Epithelial cell of esophagus (primary cell): ENCODE results near the gene RASSF8.

Experiments used
- DNase-seq: peaks from one replicate; pipeline ENCODE4 v3.0.0; 2010; ENCODE audit warnings: low read depth
- H3K4me3 ChIP-seq: 2 replicates; pipeline ENCODE4 v1.5.1; 2011; ENCODE audit warnings: mild to moderate bottlenecking, low read length, control low read depth
- TF ChIP-seq, protein P1 (sequence below): IDR thresholded peaks from 2 replicates; pipeline ENCODE4 v1.5.1; 2011; ENCODE audit warnings: low read depth, mild to moderate bottlenecking, low read length, control low read depth, inconsistent platforms; ENCODE audit not compliant: insufficient read depth; ENCODE audit errors: missing control alignments

RASSF8 gene, protein sequence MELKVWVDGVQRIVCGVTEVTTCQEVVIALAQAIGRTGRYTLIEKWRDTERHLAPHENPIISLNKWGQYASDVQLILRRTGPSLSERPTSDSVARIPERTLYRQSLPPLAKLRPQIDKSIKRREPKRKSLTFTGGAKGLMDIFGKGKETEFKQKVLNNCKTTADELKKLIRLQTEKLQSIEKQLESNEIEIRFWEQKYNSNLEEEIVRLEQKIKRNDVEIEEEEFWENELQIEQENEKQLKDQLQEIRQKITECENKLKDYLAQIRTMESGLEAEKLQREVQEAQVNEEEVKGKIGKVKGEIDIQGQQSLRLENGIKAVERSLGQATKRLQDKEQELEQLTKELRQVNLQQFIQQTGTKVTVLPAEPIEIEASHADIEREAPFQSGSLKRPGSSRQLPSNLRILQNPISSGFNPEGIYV

DNA sequence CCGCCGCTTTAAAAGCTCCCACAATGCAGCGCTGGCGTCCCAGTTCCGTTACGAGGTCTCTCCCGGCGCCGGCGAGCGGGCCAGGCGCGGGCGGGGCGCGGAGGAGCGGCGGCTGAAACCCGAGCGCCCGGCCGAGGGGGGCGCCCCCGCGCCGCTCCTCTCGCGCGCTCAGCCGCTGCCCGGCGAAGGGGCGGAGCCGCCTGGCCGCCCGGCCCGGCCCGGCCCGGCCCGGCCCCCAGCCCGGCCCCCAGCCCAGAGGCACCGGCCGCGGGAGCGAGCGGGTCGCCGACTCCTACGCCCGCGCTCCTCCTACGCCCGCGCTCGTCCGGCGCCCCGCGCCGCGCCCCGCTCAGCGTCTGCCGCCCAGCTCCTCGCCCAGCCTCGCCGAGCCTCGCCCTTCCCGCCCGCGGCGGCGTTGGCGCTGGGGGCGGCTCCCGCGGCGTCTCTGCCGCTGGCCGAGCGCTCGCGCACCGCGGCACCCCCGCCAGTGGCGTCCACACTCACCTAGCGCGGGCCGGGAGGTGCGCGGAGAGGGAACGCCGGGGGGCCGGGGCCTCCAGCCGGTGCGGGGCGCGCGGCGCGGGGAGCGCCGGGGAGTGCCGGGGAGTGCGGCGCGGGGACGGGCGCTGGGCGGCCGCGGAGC, at the start of gene RASSF8:
Gene RASSF8, plus strand, starts transcription at position 255 of the 643 bp plus-strand sequence. CDS start 96,662 bp downstream, outside the sequence.
- H3K4me3 ChIP-seq = peak within 1 kb of the TSS; percentile 50
- TF ChIP-seq, protein P1, sequence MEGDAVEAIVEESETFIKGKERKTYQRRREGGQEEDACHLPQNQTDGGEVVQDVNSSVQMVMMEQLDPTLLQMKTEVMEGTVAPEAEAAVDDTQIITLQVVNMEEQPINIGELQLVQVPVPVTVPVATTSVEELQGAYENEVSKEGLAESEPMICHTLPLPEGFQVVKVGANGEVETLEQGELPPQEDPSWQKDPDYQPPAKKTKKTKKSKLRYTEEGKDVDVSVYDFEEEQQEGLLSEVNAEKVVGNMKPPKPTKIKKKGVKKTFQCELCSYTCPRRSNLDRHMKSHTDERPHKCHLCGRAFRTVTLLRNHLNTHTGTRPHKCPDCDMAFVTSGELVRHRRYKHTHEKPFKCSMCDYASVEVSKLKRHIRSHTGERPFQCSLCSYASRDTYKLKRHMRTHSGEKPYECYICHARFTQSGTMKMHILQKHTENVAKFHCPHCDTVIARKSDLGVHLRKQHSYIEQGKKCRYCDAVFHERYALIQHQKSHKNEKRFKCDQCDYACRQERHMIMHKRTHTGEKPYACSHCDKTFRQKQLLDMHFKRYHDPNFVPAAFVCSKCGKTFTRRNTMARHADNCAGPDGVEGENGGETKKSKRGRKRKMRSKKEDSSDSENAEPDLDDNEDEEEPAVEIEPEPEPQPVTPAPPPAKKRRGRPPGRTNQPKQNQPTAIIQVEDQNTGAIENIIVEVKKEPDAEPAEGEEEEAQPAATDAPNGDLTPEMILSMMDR = no peak
- DNase-seq = peak; percentile 73

DNA sequence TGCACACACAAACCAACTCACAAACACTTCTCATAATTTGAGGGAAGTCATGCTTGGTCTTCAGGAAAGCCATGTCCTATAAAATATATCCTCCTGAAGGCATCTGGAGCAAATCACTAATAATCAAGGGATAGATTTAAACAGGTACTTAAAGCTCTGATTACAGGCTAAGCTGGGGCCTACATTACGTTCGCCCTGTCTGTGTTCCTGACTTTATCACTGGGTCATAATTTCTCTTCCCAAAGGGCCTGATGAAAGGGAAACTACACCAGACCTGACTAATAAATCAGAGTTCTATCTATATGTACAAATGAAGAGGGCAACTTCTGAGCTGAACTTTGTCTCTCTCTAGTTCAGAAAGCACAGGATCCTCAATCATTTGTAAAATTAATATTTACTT, 43.9 kb upstream of the RASSF8 start:
- DNase-seq = no peak
- H3K4me3 ChIP-seq = no peak overlapping the region
- TF ChIP-seq, protein P1 = no peak

DNA sequence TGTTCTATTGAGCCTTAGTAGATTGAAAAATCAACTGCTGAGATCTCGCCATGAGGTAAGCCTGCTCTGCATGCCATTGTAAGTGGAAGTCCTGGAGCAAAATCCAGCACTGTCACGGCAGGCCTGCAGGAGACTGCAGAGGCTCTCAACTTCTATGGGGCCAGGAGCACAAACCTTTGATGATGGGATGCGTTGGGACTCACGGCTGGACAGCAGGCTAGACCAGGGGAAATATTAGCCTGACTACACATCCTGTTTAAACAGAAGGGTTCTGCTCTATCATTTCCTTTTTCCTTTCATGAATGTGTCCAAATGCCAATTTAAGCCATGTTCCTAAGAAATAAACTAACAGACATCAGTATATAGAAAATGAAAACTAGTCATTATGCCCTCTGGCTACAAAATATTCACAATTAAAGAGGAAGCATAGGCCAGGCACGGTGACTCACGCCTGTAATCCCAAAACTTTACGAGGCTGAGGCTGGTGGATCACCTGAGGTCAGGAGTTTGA, 33.9 kb upstream of the RASSF8 start:
- peak; percentile 89 for DNase-seq
- TF ChIP-seq, protein P1 = no peak
- no peak overlapping the region for H3K4me3 ChIP-seq

DNA sequence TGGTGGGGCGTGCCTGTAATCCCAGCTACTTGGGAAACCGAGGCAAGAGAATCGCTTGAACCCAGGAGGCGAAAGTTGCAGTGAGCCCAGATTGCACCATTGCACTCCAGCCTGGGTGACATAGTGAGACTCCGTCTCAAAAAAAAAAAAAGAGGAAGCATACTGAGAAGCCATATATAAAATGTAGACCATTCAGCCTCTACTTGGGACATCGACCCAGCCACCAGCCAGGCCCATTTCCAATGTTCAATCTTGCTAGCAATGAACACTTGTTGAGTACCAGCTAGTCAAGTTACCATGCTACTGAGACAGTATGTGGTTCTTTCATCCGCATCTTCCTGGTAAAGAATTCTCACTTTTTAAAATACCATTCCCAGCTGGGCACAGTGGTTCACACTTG, 33.4 kb upstream of the RASSF8 start:
- no peak for DNase-seq
- no peak overlapping the region for H3K4me3 ChIP-seq
- TF ChIP-seq, protein P1 = no peak

DNA sequence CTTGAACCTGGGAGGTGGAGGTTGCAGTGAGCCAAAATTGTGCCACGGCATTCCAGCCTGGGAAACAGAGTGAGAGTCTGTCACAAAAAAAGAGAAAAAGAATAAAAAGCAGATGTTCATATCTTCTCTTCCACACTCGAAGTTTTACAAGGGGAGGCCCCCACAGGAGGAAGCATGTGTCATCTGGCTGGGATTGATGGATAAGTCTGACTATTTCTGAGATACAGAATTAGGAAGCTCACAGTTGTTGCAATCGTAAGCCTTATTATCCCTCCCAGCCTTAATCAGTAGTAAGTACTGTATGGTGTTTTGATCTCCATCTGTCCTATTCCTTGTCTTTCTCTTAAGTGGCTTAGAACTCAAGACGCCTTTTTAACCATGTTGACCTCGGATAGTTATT, 31.9 kb upstream of the RASSF8 start:
- H3K4me3 ChIP-seq = no peak overlapping the region
- no peak for DNase-seq
- TF ChIP-seq, protein P1 = no peak

DNA sequence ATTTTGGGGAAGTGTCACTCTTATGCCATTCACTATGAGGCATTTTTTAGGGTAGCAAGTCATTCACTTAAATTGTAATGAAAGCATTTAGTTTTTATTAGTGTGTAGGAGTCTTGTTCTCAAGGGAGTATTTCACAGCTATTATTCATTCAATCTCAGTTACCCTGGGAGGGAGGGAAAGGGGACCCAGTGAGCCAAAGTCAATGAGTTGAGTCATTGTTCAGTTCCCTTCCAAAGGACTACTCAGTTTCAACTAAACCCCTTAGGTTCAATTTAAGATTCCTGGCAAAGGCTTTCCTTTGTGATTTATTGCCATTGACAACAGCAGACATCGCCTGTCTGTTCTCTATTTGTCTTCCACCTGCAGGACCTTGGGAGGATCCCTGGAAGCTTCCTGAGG, 29.3 kb upstream of the RASSF8 start:
- DNase-seq = no peak
- H3K4me3 ChIP-seq = no peak overlapping the region
- TF ChIP-seq, protein P1 = no peak
